Measurements from ENCODE around the gene GLIS1.
A peak's percentile ranks its signal among the peaks of the same experiment; 100 is the strongest.

The GLIS1 gene

DNA sequence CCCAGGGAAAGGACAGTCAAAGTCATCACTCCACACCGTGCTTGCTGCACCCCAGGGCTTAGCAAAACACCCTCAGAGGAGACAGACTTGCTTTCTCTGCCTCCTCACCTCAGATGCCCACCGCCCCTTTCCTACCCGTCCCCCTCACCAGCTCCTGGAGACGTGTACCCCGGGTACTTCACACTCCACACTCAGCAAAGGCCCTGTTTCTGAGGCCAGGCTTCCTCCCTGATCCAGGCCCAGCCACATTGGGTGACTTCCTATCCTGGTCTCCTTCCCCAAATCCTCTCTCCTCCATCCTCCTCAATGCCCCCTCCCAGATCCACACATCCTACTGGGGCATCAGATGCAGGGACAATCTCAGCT lies 163.0 kb downstream of the GLIS1 start:
- no peak for DNase-seq

DNA sequence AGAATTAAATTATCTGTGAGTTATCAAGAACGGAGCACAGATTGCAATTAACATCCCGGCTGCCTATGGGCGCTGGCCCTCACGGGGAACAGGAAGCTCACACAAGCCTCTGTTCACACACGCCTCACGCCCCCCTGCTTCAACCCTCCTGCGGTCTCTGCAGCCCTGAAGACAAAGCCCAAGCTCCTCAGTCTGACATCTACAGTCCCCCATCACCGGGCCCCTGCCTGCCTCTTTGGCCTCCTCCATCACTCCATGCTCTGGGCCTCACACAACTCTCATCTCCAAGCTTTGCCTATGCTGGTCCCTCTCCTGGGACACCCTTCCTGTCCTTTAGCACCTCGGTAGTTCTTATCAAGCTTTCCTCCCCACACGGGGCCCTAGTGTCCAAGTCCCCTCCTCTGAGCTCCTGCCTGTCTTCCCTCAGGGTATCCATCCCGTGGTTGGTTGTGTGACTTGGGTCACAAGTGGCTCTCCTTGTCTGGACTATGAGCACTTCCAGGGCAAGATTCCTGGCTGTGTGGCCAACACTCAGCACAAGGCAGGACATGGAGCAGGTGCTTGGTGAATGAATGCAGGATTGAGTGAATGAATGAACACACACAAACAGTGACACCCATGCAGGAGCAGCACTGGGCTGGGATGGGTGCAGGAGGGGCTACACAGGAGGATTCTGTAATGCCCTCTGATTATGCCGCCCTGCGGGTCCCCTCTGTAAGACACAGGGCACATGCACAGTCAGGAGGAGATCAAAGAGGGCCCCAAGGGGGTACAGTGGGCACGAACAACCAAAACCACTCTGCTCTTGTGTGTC lies 163.6 kb downstream of the GLIS1 start:
- peak; percentile 43 for DNase-seq

DNA sequence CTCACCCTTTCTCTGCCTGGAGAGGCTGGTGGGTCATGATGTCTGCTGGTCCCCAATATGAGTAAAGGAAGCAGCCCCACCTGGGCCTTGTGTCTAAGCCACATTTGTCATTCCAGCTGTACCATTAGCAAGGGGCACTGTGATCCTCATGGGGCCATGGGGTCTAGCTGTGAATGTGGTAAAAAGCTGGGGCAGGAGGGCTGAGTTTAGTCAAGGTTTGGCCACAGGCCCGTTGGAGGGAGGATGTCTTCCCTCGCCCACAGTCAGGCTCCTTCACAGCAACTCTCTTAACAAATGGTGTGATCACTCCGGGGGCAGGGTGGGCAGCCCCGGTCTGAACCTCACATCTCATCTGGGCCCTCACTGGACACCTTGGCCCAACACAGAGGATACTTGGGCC lies 164.3 kb downstream of the GLIS1 start:
- no peak for DNase-seq

- DNase-seq, result no peak
These were observed 165.0 kb downstream of the GLIS1 start for GRCh38 chr1:53573931-53574330.

DNA sequence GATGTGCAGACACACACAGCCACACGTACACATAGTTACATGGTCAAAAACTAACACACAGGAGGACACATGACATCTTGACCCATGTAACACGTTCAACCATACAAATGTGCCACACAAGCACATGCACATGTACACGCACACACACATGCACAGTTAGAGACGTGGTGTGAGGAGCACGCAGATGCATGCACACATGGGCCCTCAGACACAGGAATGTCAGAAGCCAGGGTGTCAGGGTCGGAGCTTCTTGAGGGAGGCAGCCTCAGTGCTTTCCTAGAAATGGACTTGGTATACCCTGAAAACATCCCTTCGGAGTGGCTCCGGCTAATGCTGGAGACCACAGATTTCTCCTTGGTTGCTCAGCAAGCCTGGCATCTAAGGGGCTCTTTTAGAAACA lies 165.4 kb downstream of the GLIS1 start:
- no peak for DNase-seq

- no peak for DNase-seq
These were observed 166.2 kb downstream of the GLIS1 start for GRCh38 chr1:53572815-53573173.

GRCh38 chr1:53572065-53572814 lies 166.7 kb downstream of the GLIS1 start:
- no peak for DNase-seq

DNA sequence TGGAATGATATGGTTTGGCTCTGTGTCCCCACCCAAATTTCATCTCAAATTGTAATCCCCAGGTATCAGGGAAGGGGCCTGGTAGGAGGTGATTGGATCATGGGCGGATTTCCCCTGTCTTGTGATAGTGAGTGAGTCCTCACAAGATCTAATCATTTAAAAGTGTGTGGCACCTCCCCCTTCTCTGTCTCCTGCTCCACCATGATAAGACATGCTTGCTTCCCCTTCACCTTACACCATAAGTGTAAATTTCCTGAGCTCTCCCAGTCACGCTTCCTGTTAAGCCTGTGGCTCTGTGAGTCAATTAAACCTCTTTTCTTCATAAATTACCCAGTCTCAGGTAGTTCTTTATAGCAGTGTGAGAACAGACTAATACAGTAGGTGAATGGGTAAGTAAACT lies 170.4 kb downstream of the GLIS1 start:
- no peak for DNase-seq

GRCh38 chr1:53567851-53568250 lies 171.1 kb downstream of the GLIS1 start:
- DNase-seq, result no peak

GRCh38 chr1:53567450-53567849 lies 171.5 kb downstream of the GLIS1 start:
- no peak for DNase-seq

- no peak for DNase-seq
These were observed 175.4 kb downstream of the GLIS1 start for GRCh38 chr1:53563611-53564010.

DNA sequence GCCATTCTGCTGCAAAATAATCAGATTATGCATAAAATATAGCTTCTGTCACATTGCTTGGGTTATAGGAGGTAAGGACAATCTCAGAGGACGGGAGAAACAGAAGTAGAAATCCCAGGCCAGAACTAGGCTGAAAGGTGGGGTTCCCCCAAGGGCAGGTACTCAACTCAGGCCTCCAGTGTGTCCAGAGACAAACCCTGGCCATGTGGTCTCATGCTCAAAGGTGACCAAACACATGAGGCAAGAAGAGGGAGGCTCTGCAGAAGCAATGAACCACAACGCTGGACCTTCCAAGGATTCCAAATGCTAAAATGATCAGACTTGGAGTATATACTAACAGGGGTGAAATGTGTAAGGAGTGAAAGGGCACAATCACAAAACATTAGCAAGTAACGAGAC lies 176.0 kb downstream of the GLIS1 start:
- DNase-seq, result no peak

DNA sequence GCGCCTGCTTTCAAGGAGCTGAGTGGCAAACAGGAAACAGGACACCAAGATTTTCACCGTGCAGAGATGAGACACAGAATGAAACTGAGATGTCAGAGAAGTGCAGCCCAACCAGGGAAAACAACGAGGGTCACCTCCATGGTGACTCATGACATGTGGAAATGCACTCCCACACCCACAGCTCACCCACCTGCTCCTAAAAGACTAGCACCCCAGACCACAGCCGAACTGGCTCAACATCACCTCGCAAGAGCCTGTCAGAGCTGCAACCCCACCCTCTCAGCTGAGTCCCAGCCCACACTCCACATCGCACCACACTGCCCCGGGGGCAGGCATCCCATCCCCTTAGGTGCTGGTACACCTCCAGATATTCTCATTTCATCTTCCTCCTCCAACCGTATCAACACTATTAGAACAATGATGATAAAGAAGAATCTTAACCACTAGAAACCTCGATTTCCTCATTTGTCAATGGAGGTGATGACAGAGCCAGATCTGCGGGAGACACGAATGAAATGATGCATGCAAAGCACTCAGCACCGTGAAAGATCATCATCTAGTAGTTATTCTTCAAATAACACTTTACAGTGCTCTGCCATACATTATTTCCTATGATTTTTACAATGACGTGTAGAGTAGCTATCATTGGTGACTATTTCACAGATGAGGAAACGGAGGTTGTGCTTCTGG lies 176.5 kb downstream of the GLIS1 start:
- peak; percentile 44 for DNase-seq

DNA sequence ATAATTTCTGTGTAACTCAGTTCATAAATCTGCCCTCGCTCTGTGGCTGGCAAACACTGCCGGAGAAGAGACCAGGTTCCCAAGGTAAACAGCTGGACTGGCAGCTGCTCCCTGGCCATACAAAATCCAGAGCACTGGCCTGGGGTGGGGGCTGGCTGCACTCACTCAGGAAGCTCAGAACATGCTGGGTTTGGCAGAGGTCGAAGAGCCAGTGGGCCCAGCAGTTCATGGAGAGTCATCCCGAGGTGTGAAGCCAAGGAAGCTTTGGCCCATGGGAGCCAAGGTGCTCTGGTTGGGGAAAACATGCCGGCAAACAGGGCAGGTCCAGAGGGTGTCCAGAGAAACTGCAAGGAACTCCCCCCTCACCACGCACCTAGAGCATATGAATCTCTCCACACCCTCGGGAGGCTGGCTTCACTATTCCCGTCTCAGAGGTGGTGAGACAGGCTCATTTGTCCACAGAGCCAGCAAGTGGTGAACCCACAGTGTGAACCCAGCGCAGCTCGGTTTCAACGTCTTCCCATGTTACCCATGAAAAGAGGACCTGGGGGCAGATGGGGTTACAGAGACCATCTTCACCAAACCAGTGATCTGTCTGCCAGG lies 177.4 kb downstream of the GLIS1 start:
- DNase-seq, result no peak

DNA sequence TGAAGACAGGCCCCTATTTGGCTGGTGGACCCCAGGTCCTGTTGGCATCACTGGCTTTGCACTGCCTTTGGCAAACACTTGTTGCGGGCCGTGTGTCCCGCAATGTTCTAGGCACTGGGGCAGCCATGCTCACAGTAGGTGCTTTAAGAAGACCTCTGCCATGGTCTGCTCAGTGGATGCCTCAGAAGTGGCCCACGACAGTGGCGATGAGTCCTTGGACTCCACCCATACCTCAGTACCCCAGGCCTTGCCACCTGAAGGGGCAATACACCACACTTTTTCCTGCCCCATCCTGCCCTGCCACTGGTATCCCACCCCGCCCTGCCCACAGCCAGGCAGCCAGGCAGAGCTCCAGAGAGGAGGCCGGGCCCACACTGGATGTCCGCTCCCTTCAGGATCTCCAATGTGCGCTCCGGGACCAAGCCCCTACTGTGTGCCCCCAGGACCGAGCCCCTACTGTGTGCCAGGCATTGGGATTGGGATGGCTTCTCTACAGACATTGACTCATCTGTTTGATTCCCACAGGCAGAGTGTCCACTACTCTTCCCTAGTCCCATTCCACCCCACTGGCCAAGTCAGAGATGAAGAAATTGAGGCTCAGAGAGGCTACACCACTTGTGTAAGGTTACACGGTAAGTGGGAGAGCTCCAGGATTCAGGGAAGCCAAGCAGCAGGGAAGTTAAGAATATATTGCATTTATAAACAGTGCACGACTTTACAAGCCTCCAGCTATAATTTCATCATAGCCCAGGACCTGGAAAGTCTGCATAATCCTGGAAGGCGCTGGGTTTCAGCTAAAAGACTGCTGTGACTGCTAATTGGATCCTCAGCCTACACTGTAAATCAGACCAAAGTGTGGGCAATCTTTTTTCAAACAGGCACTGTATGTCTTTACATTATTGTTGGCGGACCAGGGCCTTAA lies 178.1 kb downstream of the GLIS1 start:
- no peak for DNase-seq

DNA sequence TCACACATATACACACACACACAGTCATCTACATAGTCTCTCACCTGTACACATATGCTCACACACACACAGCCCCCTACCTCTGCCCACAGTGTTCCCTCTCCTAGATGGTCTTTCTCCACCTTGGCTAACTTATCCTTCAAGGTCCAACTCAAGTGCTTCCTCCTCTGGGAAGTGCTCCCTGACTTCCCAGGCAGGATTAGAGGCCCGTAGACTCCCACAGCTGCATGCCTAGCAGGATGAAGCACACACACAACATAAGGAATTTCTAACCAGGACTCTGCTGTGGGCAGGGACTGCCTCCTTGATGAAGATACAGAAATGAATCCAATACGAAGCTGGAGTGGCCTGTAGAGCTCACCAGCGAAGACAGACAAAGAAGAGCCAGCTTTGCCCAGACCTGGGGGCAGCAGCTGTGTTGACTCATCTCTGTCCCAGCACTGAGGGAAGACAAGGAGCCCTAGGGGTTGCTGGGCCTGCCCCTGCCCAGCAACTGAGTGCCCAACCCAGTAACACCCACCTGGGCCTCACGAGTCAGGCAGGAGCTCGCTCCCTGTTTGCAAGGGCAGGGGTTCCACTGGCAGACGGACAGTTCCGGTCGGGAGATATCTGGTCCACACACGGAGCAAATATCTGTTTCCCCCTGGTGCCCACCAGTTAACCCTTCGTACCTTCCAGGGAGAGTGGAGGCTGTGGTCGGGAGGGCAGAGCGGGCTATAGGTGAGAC lies 178.9 kb downstream of the GLIS1 start:
- no peak for DNase-seq

DNA sequence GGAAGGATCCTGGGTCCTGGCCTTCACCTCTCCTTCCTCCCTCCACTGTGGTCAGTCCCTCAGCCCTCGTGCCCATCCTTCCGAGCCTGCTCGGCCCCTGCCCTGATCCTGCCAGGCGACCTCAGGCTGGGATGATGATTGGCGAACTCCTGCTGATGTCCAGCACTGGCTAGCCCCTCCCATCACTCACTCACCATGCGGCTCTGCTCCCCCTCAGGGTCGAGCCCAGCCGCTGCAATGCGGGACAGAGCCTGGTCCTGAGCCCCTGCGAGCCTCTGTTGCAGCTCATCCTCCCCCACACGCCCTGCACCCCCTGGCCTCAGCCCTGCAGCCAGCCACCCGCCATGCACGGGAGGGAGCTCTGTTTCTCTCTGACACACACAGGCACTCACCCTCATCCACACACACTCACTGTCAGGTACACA lies 179.6 kb downstream of the GLIS1 start:
- no peak for DNase-seq

- no peak for DNase-seq
These were observed 180.1 kb downstream of the GLIS1 start for GRCh38 chr1:53558739-53559315.

GRCh38 chr1:53557830-53558738 lies 180.9 kb downstream of the GLIS1 start:
- DNase-seq, result no peak

DNA sequence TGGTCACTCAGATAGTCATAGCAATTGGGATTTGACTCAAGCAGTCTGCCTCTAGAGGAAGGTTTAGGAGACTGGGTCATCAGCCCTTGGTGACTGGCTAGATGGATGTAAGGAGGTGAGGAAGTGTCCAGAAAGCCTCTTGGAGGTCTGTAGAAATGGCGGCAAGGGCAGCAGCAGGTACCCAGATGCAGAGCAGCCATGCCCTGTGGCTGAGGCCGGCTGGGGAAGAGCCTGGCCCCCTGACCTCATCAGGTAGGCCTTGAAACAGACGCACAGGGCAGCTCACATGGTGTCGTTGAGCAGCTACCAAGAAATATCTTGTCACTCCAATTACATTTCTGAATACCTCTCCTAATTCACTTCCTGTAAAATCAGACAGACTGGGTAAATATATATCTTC lies 181.6 kb downstream of the GLIS1 start:
- DNase-seq, result no peak
